Testis (tissue), 3 donors: ENCODE data around the gene PPM1H. TPM values are rescaled to one million over a fixed set of nuclear protein-coding genes. Genes with fewer than 3 reads are reported as not detected.

ENCODE experiments used
- DNase-seq: peaks from one replicate; pipeline ENCODE4 v3.0.0-alpha.2; 2019
- H3K27ac ChIP-seq, 2 donors: fragments of 200-600 bp; sonication (generic); one replicate each; pipeline ENCODE4 v1.5.1; 2019
- H3K27me3 ChIP-seq: fragments of 200-600 bp; sonication (generic); one replicate; pipeline ENCODE4 v1.5.1; 2019
- H3K36me3 ChIP-seq: fragments of 200-600 bp; sonication (generic); one replicate; pipeline ENCODE4 v1.5.1; 2017; ENCODE audit warnings: low read depth; ENCODE audit errors: missing control alignments
- H3K4me1 ChIP-seq: fragments of 200-600 bp; sonication (generic); one replicate; pipeline ENCODE4 v1.5.1; 2019
- H3K4me3 ChIP-seq, 2 donors: fragments of 200-600 bp; sonication (generic); one replicate each; pipeline ENCODE4 v1.5.1; 2017 to 2019
- H3K9me3 ChIP-seq: fragments of 200-600 bp; sonication (generic); one replicate; pipeline ENCODE4 v1.5.1; 2017
- CTCF ChIP-seq, 3 experiments: fragments of 450-650 bp in 2 of 3; fragments of 200-600 bp in 1 of 3; sonication (generic) in 1 of 3; IDR thresholded peaks; one replicate each; pipeline ENCODE4 v1.5.1; 2016 to 2019; ENCODE audit warnings: antibody characterized with exemption in 3 of 3, mild to moderate bottlenecking in 2 of 3, moderate library complexity in 1 of 3
- POLR2A ChIP-seq: fragments of 450-650 bp; IDR thresholded peaks from one replicate; pipeline ENCODE4 v1.6.1; 2017; ENCODE audit warnings: antibody characterized with exemption, mild to moderate bottlenecking, moderate library complexity
- WGBS, 2 donors: methylation state at CpG; one replicate each; pipeline ENCODE4 v1.1.5; 2018; 5-methylcytosine and 5-hydroxymethylcytosine counted together
- intact Hi-C: fragments of 100-400 bp; cut with DNase I; formaldehyde crosslinking; loops from one replicate; pipeline ENCODE4 v1.15.1; 2023; ENCODE audit warnings: low total_unique reads
- polyA plus RNA-seq: library from polyadenylated mRNA; stranded (reverse); fragments of 350-450 nt; fragmentation: Illumina TruSeq; extraction: RNeasy Lipid Tissue Mini Kit (QIAGEN cat#74804); gene quantifications from one replicate; pipeline ENCODE4 v1.2.3, GENCODE V29; 2014; ENCODE audit warnings: low read depth, low replicate concordance; ENCODE audit not compliant: insufficient read depth
- total RNA-seq, 2 donors: library from RNA; depleted of rRNA; stranded (reverse); fragments of >200 nt; gene quantifications; one replicate each; pipeline ENCODE4 v1.2.3, GENCODE V29; 2016

The PPM1H gene
- total and polyA plus RNA-seq, 3 donors from 2014 or later = 2.5 to 9.1 (median 2.7) TPM

GRCh38 chr12:62873826-62874448 is 61.0 kb downstream of the PPM1H start:
- no peak for DNase-seq
- H3K4me3 ChIP-seq = no peak overlapping the region
- no peaks in the 10 kb centered on the region for H3K9me3 ChIP-seq
- no peaks in the 10 kb centered on the region for H3K27me3 ChIP-seq
- no peaks in the 10 kb centered on the region for H3K36me3 ChIP-seq
- intact Hi-C loops = no loop called here
- no peak for TF ChIP-seq CTCF (IDR thresholded peaks at IDR 0.05)
- no peak for TF ChIP-seq POLR2A
- no peak overlapping the region for H3K27ac ChIP-seq
- peaks cover 5% of the 10 kb centered on the region for H3K4me1 ChIP-seq
- 71 to 74% methylated on average over 4 of the region's 4 CpGs for WGBS, 2 donors

GRCh38 chr12:62873116-62873825 is 61.7 kb downstream of the PPM1H start:
- no peak overlapping the region for H3K27ac ChIP-seq
- no peak for TF ChIP-seq CTCF (IDR thresholded peaks at IDR 0.05)
- no peak for TF ChIP-seq POLR2A

GRCh38 chr12:62868820-62869219 is 66.1 kb downstream of the PPM1H start:
- intact Hi-C loops = no loop called here
- DNase-seq = no peak
- 96 to 100% methylated on average over 1 of the region's 1 CpG for whole genome bisulfite sequencing, 2 donors
- Histone ChIP-seq H3K36me3 (no peaks in the 10 kb centered on the region), H3K27ac (no peak overlapping the region), H3K27me3 (no peaks in the 10 kb centered on the region), H3K9me3 (no peaks in the 10 kb centered on the region), H3K4me3 (no peak overlapping the region), H3K4me1 (no peaks in the 10 kb centered on the region)
- TF ChIP-seq POLR2A (no peak), CTCF (IDR thresholded peaks at IDR 0.05) (no peak)

More at GRCh38 chr12:62873116-62873825, 61.7 kb downstream of the PPM1H start:
- no peak for DNase-seq
- H3K4me3 ChIP-seq = no peak overlapping the region
- 88 to 90% methylated on average over 6 of the region's 6 CpGs for WGBS, 2 donors
- H3K9me3 ChIP-seq = no peaks in the 10 kb centered on the region
- H3K36me3 ChIP-seq = no peaks in the 10 kb centered on the region
- no peaks in the 10 kb centered on the region for H3K27me3 ChIP-seq
- peaks cover 5% of the 10 kb centered on the region for H3K4me1 ChIP-seq
- intact Hi-C loops = no loop called here

GRCh38 chr12:62866451-62867082 is 68.4 kb downstream of the PPM1H start:
- no peak for TF ChIP-seq POLR2A
- no peak for TF ChIP-seq CTCF (IDR thresholded peaks at IDR 0.05)
- Histone ChIP-seq H3K36me3 (no peaks in the 10 kb centered on the region), H3K4me3 (no peak overlapping the region), H3K4me1 (peaks cover 3% of the 10 kb centered on the region), H3K27ac (no peak overlapping the region), H3K27me3 (no peaks in the 10 kb centered on the region), H3K9me3 (no peaks in the 10 kb centered on the region)
- WGBS, 2 donors = 53 to 65% methylated on average over 4 of the region's 4 CpGs
- intact Hi-C loops = no loop called here
- DNase-seq = no peak
